NK-92 (cell line): ENCODE measurements around the gene SLC39A9.
"Not testable (repeated sequence)": the region's sequence is repeated elsewhere in the genome, so short reads cannot be mapped to it uniquely, and the experiment has no call there.

Experiments used
- DNase-seq: peaks from one replicate; lab custom pipeline; 2025; ENCODE audit not compliant: unreplicated experiment; lab: John Stamatoyannopoulos, UW

The SLC39A9 gene

DNA sequence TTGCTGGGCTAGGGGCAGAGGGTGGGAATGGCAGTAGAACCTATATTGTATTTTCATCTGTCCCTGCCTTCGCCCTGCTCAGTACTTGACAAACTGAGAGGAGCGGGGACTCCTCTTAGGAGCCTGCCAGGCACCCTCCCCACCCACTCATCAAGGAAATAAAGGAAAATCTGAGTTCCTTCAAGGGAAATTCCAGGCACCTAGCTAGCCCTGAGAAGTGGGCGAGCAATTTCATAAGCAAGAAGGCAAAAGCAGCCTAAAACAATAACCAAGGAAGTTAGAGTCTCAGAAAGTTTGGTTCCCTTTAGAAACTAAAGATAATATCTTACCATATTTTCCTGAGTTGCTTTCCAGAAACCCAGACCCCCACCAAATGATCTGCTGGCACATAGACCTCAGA is 75.5 kb downstream of the SLC39A9 start:
- no peak for DNase-seq

DNA sequence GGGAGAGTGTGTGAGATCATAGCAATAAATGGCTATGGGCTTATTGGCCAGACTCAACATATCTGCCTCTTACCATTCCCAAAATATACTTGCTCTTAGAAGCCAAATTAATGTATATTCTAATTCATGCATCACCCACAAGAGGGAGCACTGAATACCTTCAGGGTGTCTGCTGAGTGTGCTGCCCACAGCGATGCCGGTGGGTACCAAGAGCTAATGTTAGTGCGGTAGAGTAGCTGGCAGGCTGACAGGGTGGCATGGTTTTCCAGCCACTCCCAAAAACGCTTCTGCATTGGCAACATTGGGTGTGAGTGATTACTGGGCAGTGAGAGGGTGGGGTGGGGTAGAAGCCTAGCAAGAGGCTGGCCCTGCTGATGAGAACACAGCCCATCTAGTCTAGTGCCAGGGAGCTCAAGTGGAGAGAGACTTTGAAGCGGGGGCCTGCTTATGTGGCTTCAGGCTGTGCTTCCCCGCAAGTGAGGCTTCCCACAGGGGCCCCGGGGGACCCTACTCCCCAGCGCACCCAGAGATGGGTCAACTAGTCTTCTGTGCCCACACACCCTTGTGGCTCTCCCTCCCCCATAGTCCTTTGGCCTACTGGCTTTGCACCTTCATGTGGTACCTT is 76.8 kb downstream of the SLC39A9 start:
- DNase-seq = no peak

DNA sequence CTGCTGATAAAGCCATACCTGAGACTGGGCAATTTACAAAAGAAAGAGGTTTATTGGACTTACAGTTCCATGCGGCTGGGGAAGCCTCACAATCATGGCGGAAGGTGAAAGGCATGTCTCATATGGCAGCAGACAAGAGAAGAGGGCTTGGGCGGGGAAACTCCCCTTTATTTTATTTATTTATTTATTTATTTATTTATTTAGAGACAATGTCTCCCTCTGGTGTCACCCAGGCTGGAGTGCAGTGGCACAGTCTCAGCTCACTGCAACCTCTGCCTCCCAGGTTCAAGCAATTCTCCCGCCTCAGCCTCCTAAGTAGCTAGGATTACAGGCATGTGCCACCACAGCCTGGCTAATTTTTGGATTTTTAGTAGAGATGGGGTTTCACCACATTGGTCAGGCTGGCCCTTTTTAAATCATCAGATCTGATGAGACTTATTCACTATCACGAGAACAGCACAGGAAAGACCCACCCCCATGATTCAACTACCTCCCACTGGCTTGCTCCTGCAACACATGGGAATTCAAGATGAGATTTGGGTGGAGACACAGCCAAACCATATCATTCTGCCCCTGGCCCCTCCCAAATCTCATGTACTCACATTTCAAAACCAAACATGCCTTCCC is 78.4 kb downstream of the SLC39A9 start:
- not testable (repeated sequence) for DNase-seq

DNA sequence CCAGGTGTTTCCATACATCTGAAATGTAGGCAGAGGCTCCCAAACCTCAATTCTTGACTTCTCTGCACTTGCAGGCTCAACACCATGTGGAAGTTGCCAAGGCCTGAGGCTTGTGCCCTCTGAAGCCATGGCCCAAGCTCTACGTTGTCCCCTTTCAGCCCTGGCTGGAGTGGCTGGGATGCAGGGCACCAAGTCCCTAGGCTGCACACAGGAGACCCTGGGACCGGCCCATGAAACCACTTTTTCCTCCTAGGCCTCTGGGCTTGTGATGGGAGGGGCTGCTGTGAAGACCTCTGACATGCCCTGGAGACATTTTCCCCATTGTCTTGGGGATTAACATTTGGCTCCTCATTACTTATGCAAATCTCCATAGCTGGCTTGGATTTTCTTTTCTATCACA is 79.6 kb downstream of the SLC39A9 start:
- DNase-seq = not testable (repeated sequence)

DNA sequence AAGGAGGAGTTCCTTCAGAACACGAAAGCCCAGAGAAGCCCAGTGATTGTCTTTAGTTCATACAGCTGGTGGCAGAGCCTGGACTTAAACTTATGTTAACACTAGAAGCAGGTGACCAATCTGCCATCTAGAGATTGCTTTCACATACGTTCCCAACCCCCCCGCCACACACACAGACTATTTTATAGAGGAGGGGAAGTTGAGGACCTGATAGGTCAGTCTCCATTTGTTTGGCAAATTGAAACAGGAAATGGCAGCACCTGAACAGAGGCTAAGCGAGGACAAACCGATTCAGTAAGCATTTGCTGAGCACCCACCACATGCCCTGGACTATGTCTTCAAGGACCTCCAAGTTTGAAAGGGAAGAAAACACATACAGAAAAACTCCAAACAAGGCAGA is 81.2 kb downstream of the SLC39A9 start:
- DNase-seq = no peak

DNA sequence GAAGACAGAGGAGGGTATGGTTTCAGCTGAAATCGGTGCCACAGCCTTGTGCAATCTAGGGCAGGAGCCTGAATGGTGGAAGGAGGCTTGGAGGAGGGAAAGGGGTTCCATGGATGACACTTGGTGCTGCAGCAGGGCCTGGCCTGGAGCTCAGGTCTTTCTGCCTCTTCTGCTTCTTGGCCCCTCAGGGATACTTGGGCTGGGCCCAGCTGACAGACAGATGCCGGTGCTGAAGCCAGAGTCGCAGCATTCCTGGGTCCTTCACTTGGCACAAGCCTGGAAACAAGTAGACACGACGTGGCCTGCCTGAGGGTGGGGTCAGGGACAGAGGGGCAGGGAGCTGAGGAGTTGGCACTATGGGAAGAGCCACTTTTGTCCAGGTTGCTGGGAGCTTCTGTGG is 81.6 kb downstream of the SLC39A9 start:
- DNase-seq = no peak

DNA sequence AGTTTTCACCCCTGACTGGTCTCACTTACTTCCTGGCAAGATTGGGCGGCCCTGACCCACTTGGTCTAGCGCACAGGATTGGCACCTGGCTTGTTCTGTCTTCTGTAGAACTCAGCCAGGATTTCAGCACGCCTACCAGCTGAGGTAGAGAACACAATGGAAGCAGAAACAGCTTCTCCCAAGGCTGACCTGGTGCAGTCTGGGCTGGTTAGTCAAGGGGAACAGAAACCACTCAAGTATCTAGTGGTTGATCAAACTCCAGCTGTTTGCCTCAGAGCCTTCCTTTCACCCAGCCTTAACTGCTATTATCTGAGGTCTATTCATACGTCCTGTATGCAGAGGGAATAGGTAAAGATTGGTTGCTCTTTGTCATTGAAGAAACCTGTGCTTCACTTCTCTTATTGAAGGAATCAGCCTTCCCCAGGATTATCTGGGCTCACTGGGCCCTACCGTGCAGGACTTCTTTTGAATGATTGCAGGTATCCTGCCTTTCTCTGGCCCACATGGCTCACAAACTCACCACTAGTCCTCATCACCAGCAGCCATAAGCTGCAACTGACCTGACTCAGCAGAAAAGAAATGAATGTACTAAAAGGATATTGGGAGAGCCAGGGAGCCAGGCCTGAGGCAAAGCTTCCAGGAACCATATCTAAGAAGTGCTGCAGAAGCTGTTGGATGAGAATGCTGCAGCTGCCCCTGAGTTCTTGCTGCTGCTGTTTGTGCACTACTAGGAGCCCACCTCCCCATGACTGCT is 83.5 kb downstream of the SLC39A9 start:
- DNase-seq = no peak

DNA sequence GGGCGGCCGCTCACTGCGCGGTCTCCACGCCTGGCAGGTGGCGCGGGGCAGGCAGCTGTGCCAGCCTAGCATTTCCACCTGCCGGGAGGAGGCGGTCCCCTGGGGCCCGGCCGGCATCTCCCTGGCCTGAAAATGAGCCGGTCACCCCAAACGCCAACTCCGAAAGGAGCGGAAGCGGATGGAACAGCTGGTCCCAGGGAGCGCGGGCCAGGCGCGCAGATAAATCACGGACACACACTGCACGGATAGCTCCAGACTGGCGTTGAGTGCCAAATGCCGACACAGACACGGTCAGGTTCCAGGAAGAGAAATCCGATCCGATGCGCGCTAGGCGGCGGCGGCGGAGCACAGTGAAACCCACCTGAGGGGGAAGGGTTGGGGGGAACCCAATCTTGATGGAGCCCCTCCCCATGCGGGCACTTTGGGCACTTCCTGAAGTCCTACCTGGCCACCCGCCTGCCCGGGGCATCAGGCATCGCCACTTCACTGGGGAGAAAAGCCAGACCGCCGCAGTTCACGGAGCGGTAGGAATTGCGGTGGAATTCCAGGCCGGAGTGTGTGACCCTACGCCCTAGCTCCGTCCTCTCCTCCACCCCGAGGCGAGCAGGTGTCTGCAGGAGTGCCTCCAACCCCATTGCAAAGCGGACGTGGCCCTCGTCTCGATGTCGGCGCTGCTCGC is 85.4 kb downstream of the SLC39A9 start:
- no peak for DNase-seq

DNA sequence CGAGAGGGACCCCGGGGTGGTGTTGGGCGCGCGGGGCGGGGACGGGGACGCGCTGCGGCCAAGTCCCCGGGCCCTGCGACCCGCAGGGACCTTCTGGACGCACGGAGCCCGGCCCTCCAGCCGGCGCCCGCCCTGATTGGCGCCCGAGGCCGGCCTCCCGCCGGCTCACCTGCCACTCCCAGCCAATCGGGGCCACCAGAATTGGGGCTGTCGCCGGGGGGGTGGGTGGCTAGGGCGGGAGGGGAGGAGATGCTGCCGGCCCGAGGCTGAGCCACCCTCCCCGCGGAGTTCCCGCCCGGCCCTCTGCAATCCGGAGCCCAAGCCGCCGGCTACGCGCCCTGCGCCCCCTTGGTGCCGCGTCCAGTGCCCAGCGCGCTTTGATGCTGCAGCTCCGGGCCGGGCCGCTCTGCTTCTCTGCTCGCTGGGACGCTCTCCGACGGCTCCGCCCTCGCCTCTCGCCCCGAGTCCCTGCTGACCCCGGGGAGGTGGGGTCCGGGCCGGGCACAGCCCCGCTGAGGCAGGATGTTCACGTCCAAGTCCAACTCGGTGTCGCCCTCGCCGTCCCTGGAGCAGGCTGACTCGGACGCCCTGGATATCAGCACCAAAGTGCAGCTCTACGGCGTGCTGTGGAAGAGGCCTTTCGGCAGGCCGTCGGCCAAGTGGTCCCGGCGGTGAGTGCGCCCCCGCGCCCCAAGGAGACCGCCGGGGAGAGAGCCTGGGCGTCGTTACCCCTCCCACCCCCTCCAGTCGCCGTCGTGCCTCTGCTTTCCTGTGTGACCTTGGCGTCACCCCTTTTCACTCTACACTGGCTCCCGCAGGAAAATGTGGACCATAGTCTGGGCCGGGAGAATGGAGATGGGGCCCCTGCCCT is 86.2 kb downstream of the SLC39A9 start, which contains the start of gene PLEKHD1:
TSS of gene PLEKHD1 (plus strand) at position 285 of the 871 bp plus-strand sequence. CDS start at position 523, 238 bp downstream.
- DNase-seq = no peak

DNA sequence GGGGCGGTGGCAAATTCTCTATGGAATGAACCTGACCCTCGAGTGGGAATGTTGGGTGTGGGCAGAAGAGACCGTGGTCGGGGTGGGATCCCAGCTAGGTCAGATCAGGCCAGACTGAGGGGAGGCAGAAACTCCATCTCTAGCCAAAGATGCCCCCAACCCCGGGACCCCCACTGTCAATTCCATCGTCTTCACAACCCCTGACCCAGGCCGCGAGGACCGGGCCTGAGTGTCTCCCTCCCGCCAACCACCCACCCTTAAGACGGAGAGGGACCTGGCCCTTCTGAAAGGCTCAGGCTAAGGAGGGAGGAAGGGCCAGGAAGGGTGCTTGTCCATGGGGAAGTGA is 86.8 kb downstream of the SLC39A9 start:
- no peak for DNase-seq

DNA sequence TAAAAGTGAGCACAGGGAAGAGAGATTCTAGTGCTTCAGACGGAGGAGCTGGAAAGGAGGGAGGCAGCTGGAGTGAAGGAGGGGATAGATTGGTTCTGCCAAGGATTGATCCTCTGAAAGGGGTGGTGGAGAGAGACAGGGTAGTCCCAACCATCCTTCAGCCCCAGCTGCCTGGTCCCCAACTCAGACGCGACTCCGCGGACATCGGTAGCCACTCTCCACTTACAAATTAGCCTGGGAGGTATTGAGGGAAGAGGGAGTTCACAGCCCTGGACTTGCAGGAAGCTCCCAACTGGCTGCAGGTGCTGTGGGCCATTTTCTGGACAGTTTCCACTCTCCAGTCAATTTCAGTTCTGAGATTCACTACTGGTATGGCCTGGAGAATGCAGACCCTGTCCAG is 87.2 kb downstream of the SLC39A9 start:
- no peak for DNase-seq

DNA sequence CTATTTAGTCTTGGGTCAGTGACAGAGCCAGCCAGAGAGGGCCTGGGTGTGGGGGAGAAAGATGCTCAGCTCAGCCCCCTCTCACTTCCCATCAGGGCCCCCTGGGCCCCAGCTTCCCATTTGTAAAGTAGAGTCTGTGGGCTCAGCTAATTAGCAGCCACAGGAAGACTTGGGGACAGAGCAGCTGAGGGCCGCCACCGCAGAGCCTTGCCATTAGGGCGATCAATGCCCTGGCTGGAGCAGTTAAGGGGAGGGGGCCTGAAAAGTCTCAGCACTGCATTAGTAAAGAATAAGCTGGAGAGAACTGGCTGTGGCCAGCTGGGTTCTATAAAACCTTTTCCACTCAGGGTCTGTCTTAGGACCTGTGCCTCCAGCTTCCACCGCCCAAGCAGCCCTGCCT is 88.7 kb downstream of the SLC39A9 start:
- no peak for DNase-seq

DNA sequence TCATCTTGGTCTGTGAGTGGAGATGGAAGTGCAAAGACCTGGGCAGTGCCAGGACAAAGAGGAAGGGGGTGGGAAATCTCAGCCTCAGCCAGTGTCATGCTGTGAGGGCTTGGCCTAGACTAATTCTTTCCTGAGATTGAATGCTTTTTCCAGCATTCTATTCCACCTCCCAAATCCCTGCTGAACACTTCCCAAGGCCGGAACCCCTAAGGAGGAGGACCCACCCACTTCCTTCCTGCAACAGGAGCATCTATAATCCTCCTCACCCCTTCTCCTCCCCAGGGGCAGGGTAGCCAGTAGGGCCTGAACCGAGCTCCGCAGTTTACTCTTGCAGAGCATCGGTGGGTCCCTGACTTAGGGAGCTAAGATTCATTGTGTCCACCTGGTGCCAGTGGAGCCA is 89.3 kb downstream of the SLC39A9 start:
- DNase-seq = no peak

DNA sequence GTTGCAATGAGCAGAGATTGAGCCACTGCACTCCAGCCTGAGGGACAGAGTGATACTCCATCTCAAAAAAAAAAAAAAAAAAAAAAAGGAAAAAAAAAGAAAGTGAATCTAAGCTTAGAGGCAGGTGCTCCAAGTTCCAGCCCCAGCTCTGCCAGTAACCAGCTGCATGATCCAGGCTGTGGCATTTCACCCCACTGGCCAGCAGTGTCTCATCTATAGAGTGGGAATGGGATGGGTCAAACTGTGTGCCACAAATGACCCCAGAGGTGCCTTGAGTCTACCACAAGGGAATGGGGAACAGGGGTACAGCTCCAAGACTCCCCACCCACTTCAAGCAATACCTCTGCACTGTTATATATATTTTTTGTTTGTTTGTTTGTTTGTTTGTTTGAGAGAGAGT is 91.0 kb downstream of the SLC39A9 start:
- no peak for DNase-seq

DNA sequence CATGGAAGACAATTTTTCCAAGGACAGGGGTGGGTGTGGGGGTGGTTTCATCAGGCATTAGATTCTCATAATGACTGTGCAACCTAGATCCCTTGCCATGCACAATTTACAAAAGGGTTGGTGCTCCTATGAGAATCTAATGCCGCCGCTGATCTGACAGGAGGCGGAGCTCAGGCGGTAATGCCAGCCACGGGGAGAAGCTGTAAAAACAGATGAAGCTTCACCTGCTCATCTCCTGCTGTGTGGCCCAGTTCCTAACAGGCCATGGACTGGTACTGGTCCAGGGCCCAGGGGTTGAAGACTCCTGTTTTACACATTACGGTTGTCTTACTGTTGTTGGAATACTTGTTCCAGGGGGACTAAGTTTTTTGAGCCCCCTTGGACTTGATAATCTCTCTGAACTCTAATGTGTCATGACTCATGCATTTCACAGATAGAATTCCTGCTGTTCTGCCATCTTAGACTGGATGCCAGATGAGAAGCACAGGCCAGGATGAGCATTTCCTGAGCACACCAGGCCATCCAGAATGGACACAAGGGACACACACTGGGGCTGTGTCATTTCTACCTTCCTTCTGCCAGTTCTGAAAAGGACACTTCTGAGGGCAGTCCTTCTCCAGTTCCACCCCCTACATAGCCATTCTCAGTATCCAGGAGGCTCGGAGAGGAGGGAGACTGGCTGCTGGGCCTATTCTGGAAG is 91.9 kb downstream of the SLC39A9 start:
- no peak for DNase-seq

DNA sequence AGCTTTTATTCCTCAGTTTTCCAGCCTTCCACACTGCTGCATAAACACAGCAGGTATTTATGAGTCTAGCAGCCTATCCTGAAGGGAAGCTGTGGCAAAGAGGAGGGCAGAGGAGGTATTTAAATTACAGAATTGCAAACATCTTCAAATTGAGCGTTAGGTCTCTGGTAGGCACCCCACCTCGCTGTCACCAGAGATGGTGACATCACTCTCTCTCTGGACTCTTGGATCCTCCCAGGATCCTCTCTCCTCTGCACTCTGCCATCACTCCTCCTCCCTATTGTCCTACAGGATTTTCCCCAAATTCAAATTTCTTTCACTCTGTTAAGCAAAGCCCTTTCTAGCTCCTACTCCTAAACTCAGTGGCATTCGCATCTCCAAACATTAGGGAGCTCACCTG is 92.7 kb downstream of the SLC39A9 start:
- no peak for DNase-seq

DNA sequence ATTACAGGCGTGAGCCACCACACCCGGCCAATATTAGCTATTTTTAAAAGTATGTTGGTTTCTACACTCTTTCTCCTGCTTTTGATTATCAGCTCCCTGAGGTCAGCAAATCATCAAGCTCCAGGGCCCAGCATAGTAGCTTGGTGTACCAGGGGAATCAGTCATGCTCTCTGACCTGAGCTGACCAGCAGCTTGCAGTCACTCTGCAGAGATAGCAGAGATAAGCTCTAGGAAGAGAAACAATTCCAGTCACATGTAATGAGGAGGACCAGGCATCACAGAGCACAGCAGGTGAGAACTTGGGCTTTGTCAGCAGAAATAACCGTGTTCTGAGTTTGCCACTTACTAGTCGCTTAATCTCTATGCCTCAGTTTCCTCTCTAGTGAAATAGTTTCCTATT is 94.5 kb downstream of the SLC39A9 start:
- no peak for DNase-seq

DNA sequence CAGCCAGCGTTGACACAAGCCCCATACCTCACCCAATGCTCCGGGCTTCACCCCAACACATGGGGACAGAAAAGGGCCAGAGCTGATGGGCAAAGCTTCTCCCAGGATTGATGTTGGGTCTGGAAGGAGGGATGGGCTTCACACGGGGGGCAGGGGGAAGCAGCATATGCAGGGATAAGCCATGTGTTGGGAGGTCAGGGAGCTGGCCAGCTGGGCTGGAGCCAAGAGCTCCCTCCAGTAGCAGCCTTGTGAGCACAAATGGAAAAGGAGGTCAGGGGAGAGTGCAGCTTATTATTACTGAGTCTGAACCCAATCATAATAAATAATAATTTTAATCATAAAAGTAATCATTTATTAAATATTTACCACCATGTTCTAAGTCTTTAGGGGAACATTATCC is 95.3 kb downstream of the SLC39A9 start:
- DNase-seq = no peak

DNA sequence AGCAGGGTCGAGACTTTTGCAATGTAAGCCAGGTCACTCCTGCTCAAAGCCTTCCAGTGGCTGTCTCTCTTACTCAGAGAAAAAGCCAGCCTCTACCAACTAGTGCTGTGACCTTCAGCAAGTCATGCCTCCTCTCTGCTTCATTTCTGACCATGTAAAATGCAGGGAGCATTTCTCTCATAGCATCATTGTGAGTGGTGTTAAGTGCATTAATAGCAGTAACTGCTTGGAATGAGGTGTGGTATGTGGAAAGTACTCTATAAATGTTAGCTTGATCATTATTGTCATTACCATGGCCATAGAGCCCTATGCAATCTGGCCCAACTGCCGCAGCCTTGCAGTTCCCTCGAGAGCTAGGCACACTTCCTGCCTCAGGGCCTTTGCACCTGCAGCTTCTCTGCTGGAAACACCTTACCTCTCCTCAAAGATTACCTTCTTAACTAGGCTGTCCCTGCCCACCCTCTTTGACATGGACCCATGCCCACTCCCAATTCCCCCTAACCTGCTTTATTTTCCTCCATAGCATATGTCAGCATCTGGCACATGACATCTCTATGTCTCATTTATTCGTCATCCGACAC is 96.9 kb downstream of the SLC39A9 start:
- no peak for DNase-seq

DNA sequence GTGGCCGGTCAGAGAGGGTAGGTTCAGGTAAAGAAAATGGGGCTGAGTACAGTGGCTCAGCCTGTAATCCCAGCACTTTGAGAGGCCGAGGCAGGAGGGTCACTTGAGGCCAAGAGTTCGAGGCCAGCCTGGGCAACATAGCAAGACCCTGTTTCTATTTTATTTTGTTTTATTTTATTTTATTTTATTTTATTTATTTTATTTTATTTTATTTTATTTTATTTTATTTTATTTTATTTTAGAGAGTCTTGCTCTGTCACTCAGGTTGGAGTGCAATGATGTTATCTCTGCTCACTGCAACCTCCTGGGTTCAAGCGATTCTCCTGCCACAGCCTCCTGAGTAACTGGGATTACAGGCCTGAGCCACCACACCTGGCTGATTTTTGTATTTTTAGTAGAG is 99.4 kb downstream of the SLC39A9 start:
- DNase-seq = not testable (repeated sequence)
